ENCODE results near the gene FGF14. TPM values are rescaled to one million over a fixed set of nuclear protein-coding genes. Genes with fewer than 3 reads are reported as not detected.

Gene FGF14
- total and polyA plus RNA-seq, 3 donors from 2014 or later: 0.56 to 4.5 (median 1.7) TPM

- Histone ChIP-seq H3K36me3 (ENCODE audit: low read depth, missing control alignments) (no peaks in the 10 kb centered on the region), H3K27ac (no peak overlapping the region), H3K9me3 (no peaks in the 10 kb centered on the region), H3K4me1 (no peaks in the 10 kb centered on the region), H3K27me3 (no peaks in the 10 kb centered on the region), H3K4me3 (no peak overlapping the region)
- WGBS, 2 donors: 69 to 72% methylated on average over 2 of the region's 2 CpGs
- intact Hi-C loops (cut with DNase I; ENCODE audit: low total_unique reads): no loop called here
- no peak for DNase-seq
- no peak for TF ChIP-seq POLR2A (IDR thresholded peaks at IDR 0.05)
Observed at GRCh38 chr13:102326381-102327118, 75.3 kb downstream of the FGF14 start.

- TF ChIP-seq CTCF (IDR thresholded peaks at IDR 0.05) (no peak), POLR2A (IDR thresholded peaks at IDR 0.05) (no peak)
- no peaks in the 10 kb centered on the region for H3K4me1 ChIP-seq
- H3K9me3 ChIP-seq: no peaks in the 10 kb centered on the region
- H3K27ac ChIP-seq: no peak overlapping the region
- no peak overlapping the region for H3K4me3 ChIP-seq
- WGBS, 2 donors: 65 to 74% methylated on average over 5 of the region's 5 CpGs
- H3K36me3 ChIP-seq (ENCODE audit: low read depth, missing control alignments): no peaks in the 10 kb centered on the region
- no peaks in the 10 kb centered on the region for H3K27me3 ChIP-seq
- intact Hi-C loops (cut with DNase I; ENCODE audit: low total_unique reads): no loop called here
- DNase-seq: no peak
Observed at GRCh38 chr13:102325321-102325720, 76.5 kb downstream of the FGF14 start.

- Histone ChIP-seq H3K27ac (no peak overlapping the region), H3K9me3 (no peaks in the 10 kb centered on the region), H3K36me3 (ENCODE audit: low read depth, missing control alignments) (no peaks in the 10 kb centered on the region), H3K4me3 (no peak overlapping the region), H3K4me1 (no peaks in the 10 kb centered on the region), H3K27me3 (no peaks in the 10 kb centered on the region)
- intact Hi-C loops (cut with DNase I; ENCODE audit: low total_unique reads): no loop called here
- DNase-seq: no peak
- TF ChIP-seq CTCF (IDR thresholded peaks at IDR 0.05): no peak
- no peak for TF ChIP-seq POLR2A (IDR thresholded peaks at IDR 0.05)
- 91 to 94% methylated on average over 1 of the region's 1 CpG for WGBS, 2 donors
Observed at GRCh38 chr13:102323505-102323904, 78.3 kb downstream of the FGF14 start.

- WGBS, 2 donors: 94 to 95% methylated on average over 1 of the region's 1 CpG
- no peak overlapping the region for H3K4me3 ChIP-seq
- DNase-seq: no peak
- no peaks in the 10 kb centered on the region for H3K4me1 ChIP-seq
- H3K27me3 ChIP-seq: no peaks in the 10 kb centered on the region
- TF ChIP-seq CTCF (IDR thresholded peaks at IDR 0.05) (no peak), POLR2A (IDR thresholded peaks at IDR 0.05) (no peak)
- no peaks in the 10 kb centered on the region for H3K36me3 ChIP-seq (ENCODE audit: low read depth, missing control alignments)
- H3K9me3 ChIP-seq: no peaks in the 10 kb centered on the region
- no peak overlapping the region for H3K27ac ChIP-seq
- intact Hi-C loops (cut with DNase I; ENCODE audit: low total_unique reads): no loop called here
Observed at GRCh38 chr13:102323012-102323411, 78.8 kb downstream of the FGF14 start.

- H3K27me3 ChIP-seq: no peaks in the 10 kb centered on the region
- TF ChIP-seq CTCF (IDR thresholded peaks at IDR 0.05): no peak
- no peak for TF ChIP-seq POLR2A (IDR thresholded peaks at IDR 0.05)
- H3K4me1 ChIP-seq: no peaks in the 10 kb centered on the region
- no peak overlapping the region for H3K4me3 ChIP-seq
- intact Hi-C loops (cut with DNase I; ENCODE audit: low total_unique reads): no loop called here
- no peaks in the 10 kb centered on the region for H3K9me3 ChIP-seq
- WGBS, 2 donors: 84 to 93% methylated on average over 3 of the region's 3 CpGs
- DNase-seq: no peak
- no peak overlapping the region for H3K27ac ChIP-seq
- no peaks in the 10 kb centered on the region for H3K36me3 ChIP-seq (ENCODE audit: low read depth, missing control alignments)
Observed at GRCh38 chr13:102322211-102322610, 79.6 kb downstream of the FGF14 start.
